ENCODE results near the gene CMSS1.

DNA sequence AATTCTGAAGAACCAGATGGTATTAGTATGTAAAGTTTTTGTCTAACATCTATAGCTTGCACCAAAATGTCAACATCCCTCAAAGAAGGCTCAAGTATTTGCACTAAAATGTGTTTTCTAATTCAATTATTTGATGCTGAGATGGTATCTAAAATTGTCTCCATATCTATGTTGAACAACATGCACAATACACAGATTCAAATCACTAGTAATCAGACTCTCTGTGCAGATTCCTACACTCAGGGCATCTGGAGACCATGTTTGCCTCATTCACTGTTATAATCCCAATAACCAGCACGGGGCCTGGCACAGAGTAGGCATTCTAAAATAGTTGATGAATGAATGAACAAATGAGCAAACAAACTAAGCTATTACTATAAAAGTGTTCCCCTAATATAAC lies 294.1 kb downstream of the CMSS1 start:
- TF ChIP-seq JUND (IDR thresholded peaks at IDR 0.05) (no peak), FOXA1 (IDR thresholded peaks at IDR 0.05) (no peak), EGR1 (IDR thresholded peaks at IDR 0.05; ENCODE audit: low read depth in 2 of 2) (no peak), GABPA (IDR thresholded peaks at IDR 0.05 in 1 of 2, conservative IDR thresholded peaks at IDR 0.05 in 1 of 2) (no peak), FOXA2 (IDR thresholded peaks at IDR 0.05) (no peak), TAF1 (conservative IDR thresholded peaks at IDR 0.05) (no peak), YY1 (IDR thresholded peaks at IDR 0.05) (no peak)
- TF ChIP-seq, protein P1, sequence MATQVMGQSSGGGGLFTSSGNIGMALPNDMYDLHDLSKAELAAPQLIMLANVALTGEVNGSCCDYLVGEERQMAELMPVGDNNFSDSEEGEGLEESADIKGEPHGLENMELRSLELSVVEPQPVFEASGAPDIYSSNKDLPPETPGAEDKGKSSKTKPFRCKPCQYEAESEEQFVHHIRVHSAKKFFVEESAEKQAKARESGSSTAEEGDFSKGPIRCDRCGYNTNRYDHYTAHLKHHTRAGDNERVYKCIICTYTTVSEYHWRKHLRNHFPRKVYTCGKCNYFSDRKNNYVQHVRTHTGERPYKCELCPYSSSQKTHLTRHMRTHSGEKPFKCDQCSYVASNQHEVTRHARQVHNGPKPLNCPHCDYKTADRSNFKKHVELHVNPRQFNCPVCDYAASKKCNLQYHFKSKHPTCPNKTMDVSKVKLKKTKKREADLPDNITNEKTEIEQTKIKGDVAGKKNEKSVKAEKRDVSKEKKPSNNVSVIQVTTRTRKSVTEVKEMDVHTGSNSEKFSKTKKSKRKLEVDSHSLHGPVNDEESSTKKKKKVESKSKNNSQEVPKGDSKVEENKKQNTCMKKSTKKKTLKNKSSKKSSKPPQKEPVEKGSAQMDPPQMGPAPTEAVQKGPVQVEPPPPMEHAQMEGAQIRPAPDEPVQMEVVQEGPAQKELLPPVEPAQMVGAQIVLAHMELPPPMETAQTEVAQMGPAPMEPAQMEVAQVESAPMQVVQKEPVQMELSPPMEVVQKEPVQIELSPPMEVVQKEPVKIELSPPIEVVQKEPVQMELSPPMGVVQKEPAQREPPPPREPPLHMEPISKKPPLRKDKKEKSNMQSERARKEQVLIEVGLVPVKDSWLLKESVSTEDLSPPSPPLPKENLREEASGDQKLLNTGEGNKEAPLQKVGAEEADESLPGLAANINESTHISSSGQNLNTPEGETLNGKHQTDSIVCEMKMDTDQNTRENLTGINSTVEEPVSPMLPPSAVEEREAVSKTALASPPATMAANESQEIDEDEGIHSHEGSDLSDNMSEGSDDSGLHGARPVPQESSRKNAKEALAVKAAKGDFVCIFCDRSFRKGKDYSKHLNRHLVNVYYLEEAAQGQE (IDR thresholded peaks at IDR 0.05) = no peak
- TF ChIP-seq, protein P2, sequence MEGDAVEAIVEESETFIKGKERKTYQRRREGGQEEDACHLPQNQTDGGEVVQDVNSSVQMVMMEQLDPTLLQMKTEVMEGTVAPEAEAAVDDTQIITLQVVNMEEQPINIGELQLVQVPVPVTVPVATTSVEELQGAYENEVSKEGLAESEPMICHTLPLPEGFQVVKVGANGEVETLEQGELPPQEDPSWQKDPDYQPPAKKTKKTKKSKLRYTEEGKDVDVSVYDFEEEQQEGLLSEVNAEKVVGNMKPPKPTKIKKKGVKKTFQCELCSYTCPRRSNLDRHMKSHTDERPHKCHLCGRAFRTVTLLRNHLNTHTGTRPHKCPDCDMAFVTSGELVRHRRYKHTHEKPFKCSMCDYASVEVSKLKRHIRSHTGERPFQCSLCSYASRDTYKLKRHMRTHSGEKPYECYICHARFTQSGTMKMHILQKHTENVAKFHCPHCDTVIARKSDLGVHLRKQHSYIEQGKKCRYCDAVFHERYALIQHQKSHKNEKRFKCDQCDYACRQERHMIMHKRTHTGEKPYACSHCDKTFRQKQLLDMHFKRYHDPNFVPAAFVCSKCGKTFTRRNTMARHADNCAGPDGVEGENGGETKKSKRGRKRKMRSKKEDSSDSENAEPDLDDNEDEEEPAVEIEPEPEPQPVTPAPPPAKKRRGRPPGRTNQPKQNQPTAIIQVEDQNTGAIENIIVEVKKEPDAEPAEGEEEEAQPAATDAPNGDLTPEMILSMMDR (IDR thresholded peaks at IDR 0.05; ENCODE audit: low read depth, low read length, missing input control) = no peak
